ENCODE data around the gene OVOL2. TPM values are rescaled to one million over a fixed set of nuclear protein-coding genes. Genes with fewer than 3 reads are reported as not detected.

Gene OVOL2
- total and polyA plus RNA-seq, 2 of the 8 experiments (the other 6 are each of a cell fraction or from before 2014, with no cell fraction given) = 11.0 to 11.4 TPM

GRCh38 chr20:18041462-18041861 is 16.3 kb downstream of the OVOL2 start:
- CTCF ChIA-PET (ENCODE audit: partially characterized antibody) = interaction anchor here (1.1 to 1.9 kb wide), 5 partner anchors 9 to 43 kb away, joined by 3 to 6 read pairs (median 6); no protein-coding TSS in a partner anchor
- Histone ChIP-seq H3K9me3 (ENCODE audit: insufficient read depth in 2 of 2, low read depth in 1 of 2, low read length in 1 of 2) (no peaks in the 10 kb centered on the region), H2AFZ (ENCODE audit: low read length) (no peak overlapping the region), H3K23ac (ENCODE audit: insufficient read length) (no peak overlapping the region), H2BK20ac (ENCODE audit: low read length) (no peak overlapping the region), H3K23me2 (ENCODE audit: low read depth, low read length) (no peaks in the 10 kb centered on the region; the same call in 1 of the 2 replicates), H4K20me1 (replicated peaks in 1 of 2; ENCODE audit: control insufficient read depth in 1 of 2, insufficient read depth in 2 of 2, low read length in 2 of 2) (peaks cover 0 to 2% of the 10 kb centered on the region in 2 experiments), H2BK15ac (ENCODE audit: low read length) (no peak overlapping the region), H3K36me3 (ENCODE audit: control insufficient read depth in 2 of 4, insufficient read depth in 4 of 4, low read length in 3 of 4) (peaks cover 0 to 4% (median 2%) of the 10 kb centered on the region in 4 experiments; a peak in 3 of 8 replicates), H3K56ac (replicated peaks; ENCODE audit: insufficient read length, low read depth, low read length) (no peak overlapping the region), H3K4ac (replicated peaks; ENCODE audit: insufficient read length, low read depth, low read length) (no peak overlapping the region), H3K79me2 (ENCODE audit: control insufficient read depth in 1 of 2, insufficient read depth in 2 of 2, low read length in 2 of 2) (no peaks in the 10 kb centered on the region), H3K14ac (ENCODE audit: insufficient read length) (no peak overlapping the region), H3K27ac (ENCODE audit: low read depth, low read length) (no peak overlapping the region), H2BK12ac (ENCODE audit: low read depth, low read length) (no peak overlapping the region), H2BK5ac (ENCODE audit: low read depth, low read length) (no peak overlapping the region), H3K79me1 (ENCODE audit: low read depth, low read length) (no peaks in the 10 kb centered on the region), H3K27me3 (replicated peaks in 1 of 4; ENCODE audit: control insufficient read depth in 3 of 4, extremely low read depth in 1 of 4, insufficient read depth in 3 of 4, low read length in 3 of 4) (no peaks in the 10 kb centered on the region), H4K8ac (ENCODE audit: extremely low read depth, insufficient read depth, low read length) (no peak overlapping the region), H2AK5ac (ENCODE audit: low read depth, low read length) (no peak overlapping the region), H4K5ac (ENCODE audit: insufficient read length, low read depth, low read length) (no peak overlapping the region), H3K4me3 (ENCODE audit: extremely low read depth in 1 of 4, insufficient read depth in 2 of 4, low read depth in 3 of 4, low read length in 4 of 4) (no peak overlapping the region), H3K18ac (ENCODE audit: extremely low read depth, low read length) (no peak overlapping the region), H3K4me1 (replicated peaks in 1 of 4; ENCODE audit: control insufficient read depth in 3 of 4, insufficient read depth in 4 of 4, low read length in 3 of 4) (no peaks in the 10 kb centered on the region; a peak in 1 of 7 replicates), H2BK120ac (replicated peaks; ENCODE audit: low read depth, low read length) (no peak overlapping the region), H4K91ac (replicated peaks; ENCODE audit: insufficient read length, low read length) (no peak overlapping the region), H3K4me2 (ENCODE audit: insufficient read depth in 1 of 2, low read depth in 2 of 2, low read length in 2 of 2) (no peak overlapping the region), H3K9ac (replicated peaks in 1 of 4; ENCODE audit: extremely low read depth in 1 of 4, low read depth in 3 of 4, low read length in 3 of 4) (no peak overlapping the region)
- FAIRE-seq (no peak), DNase-seq (ENCODE audit: low read depth in 1 of 2, low spot score in 2 of 2) (no peak)
- 91% methylated on average over 15 of the region's 15 CpGs; no CpG with 5 or more reads in 1 of the 2 experiments for WGBS, 2 experiments (ENCODE audit: extremely low coverage in 1 of 2, insufficient coverage in 1 of 2, insufficient read length in 1 of 2, insufficient replicate concordance in 2 of 2, low coverage in 1 of 2, low lambda C conversion rate in 2 of 2, missing lambda C conversion rate in 1 of 2)
- POLR2A ChIA-PET (ENCODE audit: partially characterized antibody) = no interaction called here
- no peak for TF ChIP-seq CBX5 (IDR thresholded peaks at IDR 0.05; ENCODE audit: low read depth, low read length)
- TF ChIP-seq GTF2F1 (IDR thresholded peaks at IDR 0.05; ENCODE audit: borderline replicate concordance, low read depth, low read length) = no peak
- TF ChIP-seq CTCF (IDR thresholded peaks at IDR 0.05; ENCODE audit: control extremely low read depth in 1 of 3, insufficient read depth in 1 of 3, low read depth in 1 of 3, low read length in 3 of 3) = no peak
- TF ChIP-seq, protein P1, sequence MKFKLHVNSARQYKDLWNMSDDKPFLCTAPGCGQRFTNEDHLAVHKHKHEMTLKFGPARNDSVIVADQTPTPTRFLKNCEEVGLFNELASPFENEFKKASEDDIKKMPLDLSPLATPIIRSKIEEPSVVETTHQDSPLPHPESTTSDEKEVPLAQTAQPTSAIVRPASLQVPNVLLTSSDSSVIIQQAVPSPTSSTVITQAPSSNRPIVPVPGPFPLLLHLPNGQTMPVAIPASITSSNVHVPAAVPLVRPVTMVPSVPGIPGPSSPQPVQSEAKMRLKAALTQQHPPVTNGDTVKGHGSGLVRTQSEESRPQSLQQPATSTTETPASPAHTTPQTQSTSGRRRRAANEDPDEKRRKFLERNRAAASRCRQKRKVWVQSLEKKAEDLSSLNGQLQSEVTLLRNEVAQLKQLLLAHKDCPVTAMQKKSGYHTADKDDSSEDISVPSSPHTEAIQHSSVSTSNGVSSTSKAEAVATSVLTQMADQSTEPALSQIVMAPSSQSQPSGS (IDR thresholded peaks at IDR 0.05; ENCODE audit: low read length) = no peak
